GM18861 (cell line): ENCODE data around the gene FMO3.
A peak's percentile ranks its signal among the peaks of the same experiment; 100 is the strongest.

Source experiments
- ATAC-seq: cut with Tn5 transposase; IDR thresholded peaks from one replicate; pipeline ENCODE4 v1.9.1; 2021; ENCODE audit not compliant: unreplicated experiment

The FMO3 gene

DNA sequence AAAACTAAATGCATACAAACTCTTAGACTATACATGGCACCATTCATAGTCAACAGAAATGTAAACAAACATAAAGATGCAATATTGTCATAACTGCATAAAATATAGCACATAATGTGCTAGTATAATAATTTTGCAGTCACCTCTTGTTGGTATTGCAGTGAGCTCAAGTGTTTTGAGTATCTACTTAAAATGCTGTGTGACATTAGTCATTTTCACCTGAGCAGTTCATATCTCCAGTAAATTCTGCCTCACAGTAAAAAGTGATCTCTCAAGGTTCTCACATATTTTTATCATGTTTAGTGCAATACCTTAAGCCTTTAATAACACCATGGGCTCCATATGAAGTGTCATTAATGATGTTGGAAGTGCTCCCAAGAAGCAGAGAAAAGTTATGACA, 64.8 kb downstream of the FMO3 start:
- ATAC-seq: no peak

DNA sequence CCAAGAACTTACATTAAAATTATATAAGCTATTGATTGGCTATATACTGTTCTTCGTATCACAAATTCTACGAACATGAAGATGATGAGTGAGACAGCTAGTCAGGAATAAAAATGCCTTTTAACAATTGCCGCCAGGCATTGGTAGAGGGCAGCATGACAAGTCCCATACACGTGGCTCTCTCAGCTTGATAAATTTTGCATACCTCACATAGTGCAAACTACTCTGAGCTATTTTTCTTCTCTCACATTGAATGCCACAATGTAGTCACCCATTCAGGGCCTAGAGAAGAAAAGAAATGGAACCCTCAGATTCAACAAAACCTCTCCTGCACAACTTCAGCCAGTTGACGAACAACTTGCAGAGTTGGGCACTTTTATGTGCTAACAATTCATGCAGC, 67.4 kb downstream of the FMO3 start:
- no peak for ATAC-seq

- ATAC-seq: no peak
Observed at GRCh38 chr1:171158551-171158950, 67.8 kb downstream of the FMO3 start.

DNA sequence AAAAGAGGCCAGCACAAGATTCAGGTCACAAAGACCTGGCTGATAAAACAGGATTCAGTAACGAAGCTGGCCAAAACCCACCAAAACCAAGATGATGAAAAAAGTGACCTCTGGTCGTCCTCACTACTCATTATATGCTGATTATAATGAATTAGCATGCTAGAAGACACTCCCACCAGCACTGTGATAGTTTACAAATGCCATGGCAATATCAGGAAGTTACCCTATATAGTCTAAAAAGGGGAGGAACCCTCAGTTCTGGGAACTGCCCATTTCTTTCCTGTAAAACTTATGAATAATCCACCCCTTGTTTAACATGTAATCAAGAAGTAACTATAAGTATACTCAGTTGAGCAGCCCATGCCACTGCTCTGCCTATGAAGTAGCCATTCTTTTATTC, 68.4 kb downstream of the FMO3 start:
- ATAC-seq: no peak

DNA sequence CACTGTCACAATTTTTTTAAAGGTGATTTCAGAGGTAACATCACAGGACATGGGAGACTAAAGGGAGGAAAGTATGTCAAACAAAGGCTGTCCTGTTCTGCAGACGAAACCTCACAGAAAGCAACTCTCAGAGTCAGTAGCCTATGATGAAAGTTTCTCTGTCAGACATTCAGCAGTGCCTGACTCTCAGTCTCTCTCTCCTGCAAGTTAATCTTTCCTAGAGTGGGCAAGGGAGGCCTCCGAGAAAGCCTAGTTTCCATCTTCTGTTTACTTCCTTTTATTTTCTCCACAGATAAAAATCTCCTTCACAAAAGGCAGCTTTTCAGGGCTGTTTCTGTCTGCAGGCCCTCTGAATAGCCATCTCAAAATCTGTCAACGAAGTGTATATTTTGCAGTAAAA, 69.5 kb downstream of the FMO3 start:
- peak; percentile 63 for ATAC-seq

DNA sequence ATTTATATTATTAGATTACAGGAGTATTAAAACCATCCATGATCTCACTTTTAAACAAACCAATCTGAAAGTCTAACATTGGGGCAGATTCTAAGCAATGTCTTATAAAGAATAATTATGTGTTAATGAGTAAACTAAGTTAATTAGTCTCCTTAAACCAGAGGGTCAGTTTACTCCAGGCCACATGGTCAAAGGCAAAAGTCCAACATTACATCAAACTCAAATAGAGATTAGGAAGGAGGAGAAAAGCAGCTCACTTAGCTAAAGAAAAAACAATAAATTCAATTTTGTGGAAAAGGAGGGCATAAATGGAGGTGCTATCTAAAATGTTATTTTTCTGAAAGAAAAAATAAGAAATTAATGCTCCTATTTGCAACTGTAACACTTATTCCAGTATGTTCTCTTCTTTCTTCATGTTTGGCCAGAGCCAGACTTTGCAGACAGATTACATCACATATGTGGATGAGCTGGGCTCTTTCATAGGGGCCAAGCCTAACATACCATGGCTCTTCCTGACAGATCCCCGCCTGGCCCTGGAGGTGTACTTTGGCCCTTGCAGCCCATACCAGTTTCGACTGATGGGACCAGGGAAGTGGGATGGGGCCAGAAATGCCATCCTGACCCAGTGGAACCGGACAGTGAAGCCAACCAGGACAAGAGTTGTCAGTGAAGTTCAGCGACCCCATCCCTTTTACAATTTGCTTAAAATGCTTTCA, 70.1 kb downstream of the FMO3 start:
- ATAC-seq: no peak

DNA sequence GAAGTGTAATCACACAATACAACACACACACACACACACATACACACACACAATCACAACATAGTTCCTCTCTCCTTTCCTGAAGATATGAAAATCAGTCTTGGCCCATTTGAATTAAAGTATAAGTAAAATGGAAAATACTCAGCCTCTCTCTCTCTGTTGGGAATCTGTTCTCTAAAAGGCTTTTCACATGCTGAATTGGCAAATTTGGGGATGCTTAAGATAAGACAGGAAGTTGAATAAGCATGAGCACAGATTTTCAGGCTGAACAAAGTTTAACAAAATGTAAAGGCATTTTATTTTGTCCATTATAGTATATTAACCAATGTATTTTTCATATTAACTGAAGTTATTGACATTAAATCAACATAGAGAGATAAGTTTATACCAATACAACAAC, 70.7 kb downstream of the FMO3 start:
- no peak for ATAC-seq

GRCh38 chr1:171166361-171166760, 75.7 kb downstream of the FMO3 start:
- no peak for ATAC-seq
